ENCODE data around the gene WDR36.

Gene WDR36

DNA sequence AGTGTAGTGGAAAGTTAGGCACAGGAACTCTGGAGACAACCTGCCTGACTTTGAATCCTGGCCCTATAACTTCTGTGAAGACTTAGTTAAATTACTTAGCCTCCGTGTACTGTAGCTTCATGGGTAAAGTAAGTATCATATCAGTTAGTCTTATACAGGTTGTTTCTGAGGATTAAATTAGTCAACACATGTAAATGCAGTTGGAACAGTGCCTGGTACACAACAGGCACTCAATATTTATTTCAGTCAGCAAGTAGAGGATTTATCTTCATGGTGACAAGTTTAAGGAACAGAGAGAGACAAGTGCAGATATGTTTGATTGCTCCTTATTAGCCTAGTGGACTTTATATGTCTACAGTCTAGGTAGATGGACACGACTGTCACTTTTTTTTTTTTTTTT, 17.9 kb upstream of the WDR36 start:
- TF ChIP-seq GATA3 (IDR thresholded peaks at IDR 0.05; ENCODE audit: low read depth, low read length): no peak
- no peak for TF ChIP-seq GATA2 (IDR thresholded peaks at IDR 0.05; ENCODE audit: low read depth, low read length)

DNA sequence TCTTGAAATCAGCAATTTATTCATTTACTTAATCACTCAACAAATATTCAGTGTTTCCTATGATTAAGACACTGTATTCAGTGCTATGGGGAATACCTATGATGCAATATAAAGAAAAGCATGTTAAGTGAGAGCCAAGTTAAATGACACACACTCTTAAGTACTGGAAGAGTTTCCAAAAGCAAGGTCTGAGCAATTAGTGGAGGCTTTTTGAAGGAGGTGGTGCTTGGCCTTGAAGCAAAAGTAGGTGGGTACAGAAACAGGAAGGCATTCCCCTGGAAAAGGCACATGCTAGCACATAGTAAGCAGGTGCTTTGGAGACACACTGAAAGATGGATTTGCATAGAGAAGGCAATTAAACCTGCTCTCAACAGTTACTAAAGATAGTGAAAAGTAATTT, 16.6 kb upstream of the WDR36 start:
- no peak for TF ChIP-seq GATA3 (IDR thresholded peaks at IDR 0.05; ENCODE audit: low read depth, low read length)
- TF ChIP-seq GATA2 (IDR thresholded peaks at IDR 0.05; ENCODE audit: low read depth, low read length): no peak

- TF ChIP-seq GATA2 (IDR thresholded peaks at IDR 0.05; ENCODE audit: low read depth, low read length) (no peak), GATA3 (IDR thresholded peaks at IDR 0.05; ENCODE audit: low read depth, low read length) (no peak)
These were observed 16.1 kb upstream of the WDR36 start for GRCh38 chr5:111076091-111076490.

GRCh38 chr5:111077678-111078077, 14.5 kb upstream of the WDR36 start:
- TF ChIP-seq GATA3 (IDR thresholded peaks at IDR 0.05; ENCODE audit: low read depth, low read length) (no peak), GATA2 (IDR thresholded peaks at IDR 0.05; ENCODE audit: low read depth, low read length) (no peak)

DNA sequence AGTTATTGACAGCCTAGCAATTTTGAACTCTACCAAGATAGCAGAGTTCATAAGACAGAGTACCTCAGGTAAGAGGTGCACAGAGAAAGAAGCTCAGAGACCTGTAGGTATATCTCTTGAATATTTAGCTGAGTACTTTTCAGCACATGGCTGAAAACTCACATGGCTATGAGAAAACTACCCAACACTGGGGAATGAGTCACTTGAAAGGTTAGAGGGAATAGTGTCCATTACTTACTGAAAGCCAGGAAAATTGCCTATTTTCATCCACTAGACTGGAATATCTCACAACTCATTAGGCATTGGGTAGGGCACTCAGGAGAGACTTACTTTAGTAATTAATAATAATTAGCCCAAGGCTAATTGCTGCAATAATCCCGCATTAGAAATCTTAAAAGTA, 12.3 kb upstream of the WDR36 start:
- TF ChIP-seq GATA3 (IDR thresholded peaks at IDR 0.05; ENCODE audit: low read depth, low read length) (no peak), GATA2 (IDR thresholded peaks at IDR 0.05; ENCODE audit: low read depth, low read length) (no peak)

- TF ChIP-seq GATA2 (IDR thresholded peaks at IDR 0.05; ENCODE audit: low read depth, low read length) (no peak), GATA3 (IDR thresholded peaks at IDR 0.05; ENCODE audit: low read depth, low read length) (no peak)
These were observed 8.8 kb upstream of the WDR36 start for GRCh38 chr5:111083323-111083722.

GRCh38 chr5:111095982-111096381, 3.8 kb downstream of the WDR36 start:
- TF ChIP-seq GATA3 (IDR thresholded peaks at IDR 0.05; ENCODE audit: low read depth, low read length): no peak
- no peak for TF ChIP-seq GATA2 (IDR thresholded peaks at IDR 0.05; ENCODE audit: low read depth, low read length)

DNA sequence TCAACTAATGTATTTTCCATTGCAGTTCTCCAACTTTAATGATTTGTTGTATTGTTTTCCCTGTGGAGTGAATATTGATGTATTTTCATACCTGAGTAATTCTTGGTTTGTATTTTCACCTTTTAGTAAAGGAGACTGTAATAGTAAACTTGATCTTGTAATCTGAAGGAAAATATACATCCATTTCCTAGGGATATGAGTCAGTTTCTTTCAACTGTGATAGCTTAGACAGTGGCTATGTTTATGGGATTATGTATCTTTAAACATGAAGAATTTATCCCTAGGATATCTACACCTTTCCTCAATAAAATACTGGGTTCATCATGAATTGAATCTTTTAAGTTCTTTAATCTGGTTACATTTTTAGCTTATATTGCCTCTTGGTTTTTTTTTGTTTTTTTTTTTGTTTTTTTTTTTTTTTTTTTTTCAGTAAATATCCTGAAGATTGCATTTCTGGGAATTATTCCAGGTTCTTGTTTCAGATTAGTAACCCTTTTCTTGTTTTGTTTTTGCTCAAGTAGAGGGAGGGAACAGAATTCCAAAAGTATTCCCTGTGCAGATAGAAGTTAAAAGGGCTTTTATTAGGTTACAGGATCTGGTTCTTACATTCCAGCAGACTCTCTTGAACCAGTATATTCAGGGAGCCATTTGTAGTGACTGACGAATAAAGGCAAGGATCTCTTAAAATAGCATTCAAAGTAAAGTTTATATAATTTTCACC, 7.1 kb downstream of the WDR36 start:
- TF ChIP-seq GATA3 (IDR thresholded peaks at IDR 0.05; ENCODE audit: low read depth, low read length) (no peak), GATA2 (IDR thresholded peaks at IDR 0.05; ENCODE audit: low read depth, low read length) (no peak)

DNA sequence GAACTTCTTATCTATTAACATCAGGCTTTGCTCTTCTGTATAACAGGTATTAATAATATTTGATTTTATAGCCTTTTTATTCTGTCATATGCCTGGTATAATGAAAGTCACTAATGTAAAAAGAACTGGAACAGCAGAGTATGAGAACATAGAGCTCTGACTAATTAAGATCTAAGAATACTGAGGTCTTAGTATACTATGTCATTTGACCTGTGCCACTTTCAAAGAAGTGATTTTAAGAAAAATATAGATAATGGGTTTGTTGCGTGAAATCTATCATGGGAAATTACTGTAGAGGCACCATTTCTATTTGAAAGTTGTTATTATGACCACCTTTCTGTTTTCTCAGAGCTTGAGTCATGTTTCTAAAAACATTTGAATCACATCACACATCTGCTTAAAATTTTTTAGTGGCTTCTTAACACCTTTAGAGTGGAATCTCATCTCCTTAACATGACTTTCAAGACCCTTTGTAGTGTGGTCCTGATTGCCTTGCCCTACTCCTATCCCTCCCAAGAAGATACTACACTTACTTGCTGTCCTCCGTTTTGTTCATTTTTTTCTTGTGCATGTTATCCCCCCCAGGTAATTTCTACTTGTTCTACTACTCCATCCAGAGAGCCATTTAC, 14.3 kb downstream of the WDR36 start:
- TF ChIP-seq GATA2 (IDR thresholded peaks at IDR 0.05; ENCODE audit: low read depth, low read length) (no peak), GATA3 (IDR thresholded peaks at IDR 0.05; ENCODE audit: low read depth, low read length) (no peak)

DNA sequence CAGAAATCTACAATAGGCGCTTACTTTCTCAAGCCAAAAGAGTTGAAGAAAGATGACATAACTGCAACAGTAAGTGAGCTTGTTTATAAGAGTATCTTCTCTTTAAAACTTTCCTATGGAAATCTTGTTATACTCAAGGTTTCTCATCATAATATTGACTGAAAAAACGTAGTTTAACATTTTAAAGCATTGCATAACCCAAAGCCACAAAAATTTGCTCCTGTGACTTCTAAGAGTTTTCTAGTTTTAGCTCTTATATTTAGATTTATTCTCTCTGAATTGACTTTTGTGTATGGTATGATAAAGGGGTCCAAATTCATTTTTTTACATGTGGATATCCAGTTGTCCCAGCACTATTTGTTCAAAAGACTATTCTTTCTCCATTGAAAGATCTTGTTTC, 15.2 kb downstream of the WDR36 start:
- TF ChIP-seq GATA3 (IDR thresholded peaks at IDR 0.05; ENCODE audit: low read depth, low read length) (no peak), GATA2 (IDR thresholded peaks at IDR 0.05; ENCODE audit: low read depth, low read length) (no peak)

DNA sequence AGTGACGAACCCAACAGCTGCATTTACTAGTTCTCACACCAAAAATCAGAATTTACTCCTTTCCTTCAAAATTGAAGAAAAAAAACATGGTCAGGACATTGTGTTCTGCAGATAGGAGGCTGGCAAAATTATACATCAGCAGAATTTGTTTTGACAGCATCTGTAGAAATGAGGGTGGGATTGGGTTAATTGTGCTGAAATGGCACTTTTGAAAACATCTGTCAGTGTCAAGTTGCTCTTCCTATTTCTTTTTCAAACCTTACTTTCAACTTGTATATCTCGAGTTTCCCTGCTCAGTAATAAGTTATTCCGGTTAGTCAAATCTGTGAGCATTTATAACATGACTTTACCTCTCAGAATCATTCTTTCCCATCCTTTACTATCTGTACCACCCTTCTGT, 19.8 kb downstream of the WDR36 start:
- TF ChIP-seq GATA3 (IDR thresholded peaks at IDR 0.05; ENCODE audit: low read depth, low read length): no peak
- TF ChIP-seq GATA2 (IDR thresholded peaks at IDR 0.05; ENCODE audit: low read depth, low read length): no peak

GRCh38 chr5:111113678-111114077, 21.5 kb downstream of the WDR36 start:
- TF ChIP-seq GATA3 (IDR thresholded peaks at IDR 0.05; ENCODE audit: low read depth, low read length) (no peak), GATA2 (IDR thresholded peaks at IDR 0.05; ENCODE audit: low read depth, low read length) (no peak)

GRCh38 chr5:111115229-111115628, 23.1 kb downstream of the WDR36 start:
- TF ChIP-seq GATA2 (IDR thresholded peaks at IDR 0.05; ENCODE audit: low read depth, low read length): no peak
- no peak for TF ChIP-seq GATA3 (IDR thresholded peaks at IDR 0.05; ENCODE audit: low read depth, low read length)

- TF ChIP-seq GATA3 (IDR thresholded peaks at IDR 0.05; ENCODE audit: low read depth, low read length) (no peak), GATA2 (IDR thresholded peaks at IDR 0.05; ENCODE audit: low read depth, low read length) (no peak)
These were observed 24.4 kb downstream of the WDR36 start for GRCh38 chr5:111116550-111116949.

- no peak for TF ChIP-seq GATA2 (IDR thresholded peaks at IDR 0.05; ENCODE audit: low read depth, low read length)
- no peak for TF ChIP-seq GATA3 (IDR thresholded peaks at IDR 0.05; ENCODE audit: low read depth, low read length)
These were observed 25.0 kb downstream of the WDR36 start for GRCh38 chr5:111117136-111117535.

Measured in SH-SY5Y (cell line).